ENCODE results near the gene STX16. TPM values are rescaled to one million over a fixed set of nuclear protein-coding genes. Genes with fewer than 3 reads are reported as not detected.

The STX16 gene
- total RNA-seq, 1 experiment from 2014 or later = 43.7 TPM

- no peak for DNase-seq (ENCODE audit: low read depth)
- in situ Hi-C loops (cut with HindIII; ENCODE audit: low pct_unique_long_range_greater_than_20kb, low sequenced_read_pairs) = no loop called here
Observed at GRCh38 chr20:58699623-58700107, 48.6 kb downstream of the STX16 start.

- in situ Hi-C loops (cut with HindIII; ENCODE audit: low pct_unique_long_range_greater_than_20kb, low sequenced_read_pairs) = no loop called here
- DNase-seq (ENCODE audit: low read depth) = no peak
Observed at GRCh38 chr20:58700121-58700821, 49.2 kb downstream of the STX16 start.

- in situ Hi-C loops (cut with HindIII; ENCODE audit: low pct_unique_long_range_greater_than_20kb, low sequenced_read_pairs) = no loop called here
- no peak for DNase-seq (ENCODE audit: low read depth)
Observed at GRCh38 chr20:58700823-58701222, 49.7 kb downstream of the STX16 start.

GRCh38 chr20:58701431-58702160 is 50.5 kb downstream of the STX16 start:
- no peak for DNase-seq (ENCODE audit: low read depth)
- in situ Hi-C loops (cut with HindIII; ENCODE audit: low pct_unique_long_range_greater_than_20kb, low sequenced_read_pairs) = no loop called here

- no peak for DNase-seq (ENCODE audit: low read depth)
- in situ Hi-C loops (cut with HindIII; ENCODE audit: low pct_unique_long_range_greater_than_20kb, low sequenced_read_pairs) = no loop called here
Observed at GRCh38 chr20:58702161-58702510, 51.1 kb downstream of the STX16 start.

GRCh38 chr20:58702859-58703648 is 52.0 kb downstream of the STX16 start:
- in situ Hi-C loops (cut with HindIII; ENCODE audit: low pct_unique_long_range_greater_than_20kb, low sequenced_read_pairs) = no loop called here
- DNase-seq (ENCODE audit: low read depth) = no peak

- DNase-seq (ENCODE audit: low read depth) = no peak
- in situ Hi-C loops (cut with HindIII; ENCODE audit: low pct_unique_long_range_greater_than_20kb, low sequenced_read_pairs) = no loop called here
Observed at GRCh38 chr20:58703765-58704371, 52.8 kb downstream of the STX16 start.

GRCh38 chr20:58705208-58705926 is 54.3 kb downstream of the STX16 start:
- in situ Hi-C loops (cut with HindIII; ENCODE audit: low pct_unique_long_range_greater_than_20kb, low sequenced_read_pairs) = no loop called here
- DNase-seq (ENCODE audit: low read depth) = no peak

- in situ Hi-C loops (cut with HindIII; ENCODE audit: low pct_unique_long_range_greater_than_20kb, low sequenced_read_pairs) = no loop called here
- DNase-seq (ENCODE audit: low read depth) = no peak
Observed at GRCh38 chr20:58706150-58706892, 55.2 kb downstream of the STX16 start.

- in situ Hi-C loops (cut with HindIII; ENCODE audit: low pct_unique_long_range_greater_than_20kb, low sequenced_read_pairs) = no loop called here
- DNase-seq (ENCODE audit: low read depth) = no peak
Observed at GRCh38 chr20:58706975-58707681, 56.0 kb downstream of the STX16 start.

GRCh38 chr20:58707770-58708169 is 56.7 kb downstream of the STX16 start:
- no peak for DNase-seq (ENCODE audit: low read depth)
- in situ Hi-C loops (cut with HindIII; ENCODE audit: low pct_unique_long_range_greater_than_20kb, low sequenced_read_pairs) = no loop called here

GRCh38 chr20:58708246-58708931 is 57.3 kb downstream of the STX16 start:
- DNase-seq (ENCODE audit: low read depth) = no peak
- in situ Hi-C loops (cut with HindIII; ENCODE audit: low pct_unique_long_range_greater_than_20kb, low sequenced_read_pairs) = no loop called here

GRCh38 chr20:58709013-58709702 is 58.1 kb downstream of the STX16 start:
- DNase-seq (ENCODE audit: low read depth) = no peak
- in situ Hi-C loops (cut with HindIII; ENCODE audit: low pct_unique_long_range_greater_than_20kb, low sequenced_read_pairs) = no loop called here

GRCh38 chr20:58709703-58710039 is 58.6 kb downstream of the STX16 start:
- no peak for DNase-seq (ENCODE audit: low read depth)
- in situ Hi-C loops (cut with HindIII; ENCODE audit: low pct_unique_long_range_greater_than_20kb, low sequenced_read_pairs) = no loop called here

GRCh38 chr20:58710481-58711265 is 59.6 kb downstream of the STX16 start:
- in situ Hi-C loops (cut with HindIII; ENCODE audit: low pct_unique_long_range_greater_than_20kb, low sequenced_read_pairs) = no loop called here
- no peak for DNase-seq (ENCODE audit: low read depth)

All from Caki2 (cell line).